Pancreas (tissue), 10 donors: ENCODE measurements around the gene FASTKD1. TPM values are rescaled to one million over a fixed set of nuclear protein-coding genes. Genes with fewer than 3 reads are reported as not detected.
"Not testable (repeated sequence)": the region's sequence is repeated elsewhere in the genome, so short reads cannot be mapped to it uniquely, and the experiment has no call there.

Source experiments
- ATAC-seq, 4 donors: fragments of 200-7000 bp; cut with Tn5 transposase; one replicate each; pipeline versions ENCODE4 v1.8.0 to v1.9.1; 2020; ENCODE audit warnings: mild to moderate bottlenecking in 4 of 4, moderate library complexity in 4 of 4
- DNase-seq, 6 donors: peaks; one replicate each; pipeline ENCODE4 v3.0.0-alpha.2; 2020
- FAIRE-seq: peaks from 2 replicates; lab custom pipeline; 2012; peaks lifted over from hg19 to GRCh38; lab: Jason Lieb, UNC
- H3K27ac ChIP-seq, 4 donors: fragments of 200-600 bp; sonication (generic); 1 replicate in 3 of 4; 2 replicates in 1 of 4; pipeline versions ENCODE4 v1.5.0 to v1.8.0; 2020
- H3K27me3 ChIP-seq, 4 donors: fragments of 200-600 bp; one replicate each; pipeline ENCODE4 v1.8.0; 2021
- H3K36me3 ChIP-seq, 3 donors: fragments of 200-600 bp; sonication (generic) in 1 of 3; one replicate each; pipeline versions ENCODE4 v1.5.0 to v1.8.0; 2020 to 2021
- H3K4me1 ChIP-seq, 3 donors: fragments of 200-600 bp; one replicate each; pipeline ENCODE4 v1.8.0; 2021
- H3K4me3 ChIP-seq, 4 donors: fragments of 200-600 bp; sonication (generic) in 2 of 4; one replicate each; pipeline versions ENCODE4 v1.5.0 to v1.8.0; 2020 to 2021
- H3K9me3 ChIP-seq, 4 donors: fragments of 200-600 bp; one replicate each; pipeline ENCODE4 v1.8.0; 2021
- WGBS, 2 donors: extraction: QIAGEN DNeasy Blood & Tissue Kit; methylation state at CpG; one replicate each; pipeline ENCODE4 v1.1.7; 2013; 5-methylcytosine and 5-hydroxymethylcytosine counted together
- intact Hi-C, 3 donors: fragments of 100-400 bp; cut with DNase I; formaldehyde crosslinking; loops; one replicate each; pipeline versions ENCODE4 v1.11.1 to v1.14.2; 2022
- polyA plus RNA-seq, 2 donors: library from polyadenylated mRNA; stranded (reverse); fragments of 200-250 nt; gene quantifications; one replicate each; pipeline ENCODE4 v1.2.3, GENCODE V29; 2013
- total RNA-seq, 6 donors: library from RNA; stranded (reverse); fragmentation: NEBNext Ultra II Directional in 4 of 6; extraction: Animal tissue kit (Norgen Biotek cat#: 25700) in 4 of 6; gene quantifications; one replicate each; pipeline versions ENCODE4 v1.2.1 to v1.2.4, GENCODE V29; 2021 to 2023
- TF ChIP-seq, protein P1 (sequence below), 4 donors: fragments of 200-600 bp; sonication (generic) in 3 of 4; IDR thresholded peaks; one replicate each; pipeline versions ENCODE4 v1.5.0 to v1.8.0; 2021; ENCODE audit warnings: antibody characterized with exemption in 4 of 4
- donor health status: healthy with polysubstance abuse.
- donor health status: DM: no; HTN: no; CAD: no; lungs with moderate emphysema.
- donor health status: DM: no; HTN: no; CAD: no.
- donor health status: control.
- donor health status: control.
- donor health status: Bipolar disorder and iron deficiency.
- donor health status: DM: yes; HTN: yes; CAD: no.
- donor health status: DM: no; HTN: no; CAD: no.
- donor health status: DM: no; HTN: no; CAD: no.
- donor health status: DM: yes; HTN: yes; CAD: no.

FASTKD1 gene, protein sequence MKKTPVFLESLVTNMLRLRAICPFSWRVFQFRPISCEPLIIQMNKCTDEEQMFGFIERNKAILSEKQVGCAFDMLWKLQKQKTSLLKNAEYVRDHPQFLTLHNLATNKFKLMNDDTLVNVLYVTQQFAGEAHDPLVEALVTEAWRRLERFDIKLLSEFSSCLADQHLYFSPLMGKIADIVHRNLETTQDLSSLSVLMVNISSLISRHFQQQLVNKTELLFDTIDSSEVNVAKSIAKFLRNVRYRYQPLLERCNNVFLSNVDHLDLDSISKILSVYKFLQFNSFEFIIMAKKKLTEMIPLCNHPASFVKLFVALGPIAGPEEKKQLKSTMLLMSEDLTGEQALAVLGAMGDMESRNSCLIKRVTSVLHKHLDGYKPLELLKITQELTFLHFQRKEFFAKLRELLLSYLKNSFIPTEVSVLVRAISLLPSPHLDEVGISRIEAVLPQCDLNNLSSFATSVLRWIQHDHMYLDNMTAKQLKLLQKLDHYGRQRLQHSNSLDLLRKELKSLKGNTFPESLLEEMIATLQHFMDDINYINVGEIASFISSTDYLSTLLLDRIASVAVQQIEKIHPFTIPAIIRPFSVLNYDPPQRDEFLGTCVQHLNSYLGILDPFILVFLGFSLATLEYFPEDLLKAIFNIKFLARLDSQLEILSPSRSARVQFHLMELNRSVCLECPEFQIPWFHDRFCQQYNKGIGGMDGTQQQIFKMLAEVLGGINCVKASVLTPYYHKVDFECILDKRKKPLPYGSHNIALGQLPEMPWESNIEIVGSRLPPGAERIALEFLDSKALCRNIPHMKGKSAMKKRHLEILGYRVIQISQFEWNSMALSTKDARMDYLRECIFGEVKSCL
- total RNA-seq (10 to 100 TPM in 3 of 6 donors, 1 to 10 TPM in 3; 5.5 to 17.2 (median 8.6) TPM), polyA plus RNA-seq (10 to 100 TPM; 30.4 to 35.9 TPM)

DNA sequence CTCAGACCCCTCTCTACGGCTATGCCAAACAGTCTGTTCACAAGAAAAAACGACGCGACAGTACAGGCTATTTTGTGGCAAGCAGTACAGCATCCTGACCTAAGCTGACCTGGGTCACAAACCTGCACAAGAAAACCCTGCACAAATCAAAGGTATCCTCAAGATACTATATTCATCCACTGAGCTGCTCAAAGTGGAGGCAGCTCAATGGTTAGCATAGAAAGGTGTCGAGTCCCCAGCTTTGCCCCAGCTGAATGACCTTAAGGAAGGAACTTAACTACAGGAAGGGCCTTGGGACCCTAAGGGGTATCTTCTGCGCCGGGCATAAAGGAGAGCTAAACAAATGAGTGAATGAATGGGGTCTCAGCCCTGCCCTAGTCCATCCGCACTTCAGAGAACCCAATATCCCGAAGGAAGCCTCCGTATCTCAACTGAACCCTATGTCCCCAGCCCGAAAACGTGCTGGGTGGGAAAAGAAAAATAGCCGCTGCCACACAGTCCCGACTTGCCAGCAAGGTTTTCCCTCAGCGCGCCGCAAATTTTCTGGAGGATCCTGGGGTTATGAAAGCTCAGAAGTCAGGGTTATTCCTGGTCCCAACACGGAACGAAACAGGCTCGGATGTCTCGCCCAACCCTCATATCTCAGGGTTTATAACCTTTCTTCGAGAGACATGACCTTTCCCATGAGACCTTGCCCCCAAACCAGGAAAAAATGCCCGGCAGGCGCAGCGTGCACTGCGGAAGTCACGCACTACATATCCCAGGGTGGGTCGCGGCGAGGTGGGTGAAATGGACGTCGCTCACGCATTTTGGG lies at the start of gene FASTKD1:
Gene FASTKD1 (minus strand): TSS at position 706 of the 814 bp plus-strand sequence. CDS start 1,836 bp downstream, outside the sequence.
- intact Hi-C loops: no loop called here
- Histone ChIP-seq H3K36me3 (no peaks in the 10 kb centered on the region), H3K27me3 (no peaks in the 10 kb centered on the region), H3K4me1 (peaks cover 4 to 14% (median 7%) of the 10 kb centered on the region in 3 donors), H3K27ac (peak within 1 kb of the TSS in 2 of 4 donors; percentile 14 to 52), H3K9me3 (no peaks in the 10 kb centered on the region), H3K4me3 (peak within 1 kb of the TSS; percentile 34 to 68 (median 60))
- DNase-seq (peak; percentile 86 to 95 (median 90)), FAIRE-seq (peak; percentile 90), ATAC-seq (peak; percentile 99 to 100 (median 100))
- TF ChIP-seq, protein P1, sequence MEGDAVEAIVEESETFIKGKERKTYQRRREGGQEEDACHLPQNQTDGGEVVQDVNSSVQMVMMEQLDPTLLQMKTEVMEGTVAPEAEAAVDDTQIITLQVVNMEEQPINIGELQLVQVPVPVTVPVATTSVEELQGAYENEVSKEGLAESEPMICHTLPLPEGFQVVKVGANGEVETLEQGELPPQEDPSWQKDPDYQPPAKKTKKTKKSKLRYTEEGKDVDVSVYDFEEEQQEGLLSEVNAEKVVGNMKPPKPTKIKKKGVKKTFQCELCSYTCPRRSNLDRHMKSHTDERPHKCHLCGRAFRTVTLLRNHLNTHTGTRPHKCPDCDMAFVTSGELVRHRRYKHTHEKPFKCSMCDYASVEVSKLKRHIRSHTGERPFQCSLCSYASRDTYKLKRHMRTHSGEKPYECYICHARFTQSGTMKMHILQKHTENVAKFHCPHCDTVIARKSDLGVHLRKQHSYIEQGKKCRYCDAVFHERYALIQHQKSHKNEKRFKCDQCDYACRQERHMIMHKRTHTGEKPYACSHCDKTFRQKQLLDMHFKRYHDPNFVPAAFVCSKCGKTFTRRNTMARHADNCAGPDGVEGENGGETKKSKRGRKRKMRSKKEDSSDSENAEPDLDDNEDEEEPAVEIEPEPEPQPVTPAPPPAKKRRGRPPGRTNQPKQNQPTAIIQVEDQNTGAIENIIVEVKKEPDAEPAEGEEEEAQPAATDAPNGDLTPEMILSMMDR (IDR thresholded peaks at IDR 0.05): no peak
- 0 to 1% methylated on average over 33 of the region's 33 CpGs for WGBS, 2 donors

DNA sequence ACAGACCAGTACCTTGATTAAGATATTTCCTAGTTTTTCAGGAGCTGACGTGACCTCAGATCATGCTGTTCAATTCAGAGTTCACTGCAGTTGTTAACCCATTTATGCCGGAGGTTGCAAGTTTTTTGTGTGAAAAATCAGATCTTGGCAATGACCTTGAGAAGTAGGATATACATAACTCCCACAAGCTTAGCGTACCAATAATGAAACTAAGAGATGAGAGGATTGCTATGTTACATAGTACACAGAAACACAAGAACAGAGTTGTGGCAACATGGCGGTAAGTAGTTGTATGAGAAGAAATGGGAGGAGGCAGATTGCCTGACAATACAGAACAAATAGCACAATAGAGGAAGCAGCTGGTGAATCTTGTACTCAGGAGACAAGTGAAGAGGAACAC lies 49.6 kb upstream of the FASTKD1 start:
- WGBS, 2 donors: 82 to 85% methylated on average over 4 of the region's 4 CpGs
- H3K36me3 ChIP-seq: peaks cover 0 to 9% (median 4%) of the 10 kb centered on the region in 3 donors
- no peaks in the 10 kb centered on the region for H3K4me1 ChIP-seq
- intact Hi-C loops: no loop called here
- H3K27me3 ChIP-seq: no peaks in the 10 kb centered on the region
- DNase-seq (no peak), ATAC-seq (no peak), FAIRE-seq (no peak)
- H3K9me3 ChIP-seq: no peaks in the 10 kb centered on the region
- no peak overlapping the region for H3K27ac ChIP-seq
- TF ChIP-seq, protein P1 (IDR thresholded peaks at IDR 0.05): no peak
- H3K4me3 ChIP-seq: no peak overlapping the region

DNA sequence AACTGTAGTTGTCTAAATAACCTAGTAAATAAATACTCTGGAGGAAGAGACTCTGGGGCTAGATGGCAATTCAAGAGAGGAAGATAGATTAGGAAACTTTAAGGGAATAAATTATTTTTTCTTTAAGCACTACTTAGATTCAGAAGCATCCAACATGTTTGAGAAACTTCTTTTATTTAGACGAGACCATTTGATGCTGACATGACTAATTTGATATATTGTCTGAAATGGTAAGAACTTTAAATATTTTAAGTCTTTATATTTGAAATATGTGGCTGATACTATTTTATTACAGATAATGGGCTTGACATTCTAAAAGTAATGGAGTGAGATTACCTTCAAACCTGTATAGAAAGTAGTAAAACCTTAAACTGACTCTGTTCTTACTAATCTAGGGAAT lies 46.8 kb upstream of the FASTKD1 start:
- H3K4me1 ChIP-seq: no peaks in the 10 kb centered on the region
- no peaks in the 10 kb centered on the region for H3K27me3 ChIP-seq
- H3K4me3 ChIP-seq: no peak overlapping the region
- H3K36me3 ChIP-seq: peaks cover 0 to 19% (median 4%) of the 10 kb centered on the region in 3 donors
- DNase-seq: no peak
- no peak overlapping the region for H3K27ac ChIP-seq
- ATAC-seq: no peak
- TF ChIP-seq, protein P1 (IDR thresholded peaks at IDR 0.05): no peak
- H3K9me3 ChIP-seq: no peaks in the 10 kb centered on the region
- intact Hi-C loops: no loop called here
- 88 to 93% methylated on average over 1 of the region's 1 CpG for WGBS, 2 donors
- FAIRE-seq: no peak

DNA sequence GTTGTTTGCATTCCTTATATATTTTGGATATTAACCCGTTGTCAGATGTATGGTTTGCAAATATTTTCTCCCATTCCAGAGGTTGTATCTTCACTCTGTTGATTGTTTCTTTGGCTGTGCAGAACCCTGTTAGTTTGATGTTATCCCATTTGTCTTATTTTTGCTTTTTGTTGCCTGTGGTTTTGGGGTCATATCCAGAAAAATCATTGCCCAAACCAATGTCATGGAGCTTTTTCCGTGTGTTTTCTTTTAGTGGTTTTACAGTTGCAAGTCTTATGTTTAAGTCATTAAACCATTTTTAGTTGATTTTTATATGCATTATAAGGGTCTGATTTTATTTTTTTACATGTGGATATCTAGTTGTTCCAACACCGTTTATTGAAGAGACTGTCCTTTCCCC lies 46.3 kb upstream of the FASTKD1 start:
- ATAC-seq (no peak), FAIRE-seq (no peak), DNase-seq (no peak)
- H3K4me3 ChIP-seq: no peak overlapping the region
- no peaks in the 10 kb centered on the region for H3K27me3 ChIP-seq
- no peak overlapping the region for H3K27ac ChIP-seq
- H3K4me1 ChIP-seq: no peaks in the 10 kb centered on the region
- 61 to 63% methylated on average over 3 of the region's 3 CpGs for WGBS, 2 donors
- TF ChIP-seq, protein P1 (IDR thresholded peaks at IDR 0.05): no peak
- peaks cover 0 to 25% (median 4%) of the 10 kb centered on the region in 3 donors for H3K36me3 ChIP-seq
- H3K9me3 ChIP-seq: no peaks in the 10 kb centered on the region
- intact Hi-C loops: no loop called here

DNA sequence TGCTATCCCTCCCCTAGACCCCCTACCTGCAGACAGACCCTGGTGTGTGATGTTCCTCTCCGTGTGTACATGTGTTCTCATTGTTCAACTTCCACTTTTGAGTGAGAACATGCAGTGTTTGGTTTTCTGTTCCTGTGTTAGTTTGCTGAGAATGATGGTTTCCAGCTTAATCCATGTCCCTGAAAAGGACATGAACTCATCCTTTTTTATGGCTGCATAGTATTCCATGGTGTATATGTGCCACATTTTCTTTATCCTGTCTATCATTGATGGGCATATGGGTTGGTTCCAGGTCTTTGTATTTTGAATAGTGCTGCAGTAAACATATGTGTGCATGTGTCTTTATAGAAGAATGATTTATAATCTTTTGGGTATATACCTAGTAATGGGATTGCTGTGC lies 42.3 kb upstream of the FASTKD1 start:
- H3K36me3 ChIP-seq: peaks cover 0 to 31% (median 3%) of the 10 kb centered on the region in 3 donors
- 95 to 100% methylated on average over 1 of the region's 1 CpG for WGBS, 2 donors
- H3K4me1 ChIP-seq, FAIRE-seq, ATAC-seq, H3K27ac ChIP-seq, intact Hi-C loops, H3K4me3 ChIP-seq, H3K9me3 ChIP-seq, H3K27me3 ChIP-seq, DNase-seq: not testable (repeated sequence)
